Activated CD4-positive, alpha-beta memory T cell treated with anti-CD3 and anti-CD28 coated beads, Interleukin-2, amount 10 ng/mL, durations not matched to agents 7 days and 5 days (primary cell): ENCODE measurements around the gene MINDY4. TPM values are rescaled to one million over a fixed set of nuclear protein-coding genes. Genes with fewer than 3 reads are reported as not detected.
"Not testable (repeated sequence)": the region's sequence is repeated elsewhere in the genome, so short reads cannot be mapped to it uniquely, and the experiment has no call there.

Source experiments
- CTCF ChIA-PET: fragments of 350-600 bp; sonication (Branson Sonifier 250); formaldehyde crosslinking; loops from one replicate; lab custom pipeline; 2021; ENCODE audit warnings: antibody characterized with exemption, inconsistent platforms; lab: Charles Lee
- POLR2A ChIA-PET: fragments of 350-600 bp; sonication (Branson Sonifier 250); formaldehyde crosslinking; loops from one replicate; lab custom pipeline; 2021; ENCODE audit warnings: antibody characterized with exemption; lab: Charles Lee
- DNase-seq: peaks from one replicate; pipeline ENCODE4 v3.0.0-alpha.2; 2020
- H3K27ac Mint-ChIP-seq: one replicate; pipeline ENCODE4 v1.8.0; 2021; ENCODE audit warnings: mild to moderate bottlenecking, mixed read lengths
- H3K27me3 Mint-ChIP-seq: one replicate; pipeline ENCODE4 v1.8.0; 2021; ENCODE audit warnings: mixed read lengths
- H3K36me3 Mint-ChIP-seq: one replicate; pipeline ENCODE4 v1.8.0; 2021; ENCODE audit warnings: low read depth, mixed read lengths
- H3K4me1 Mint-ChIP-seq: one replicate; pipeline ENCODE4 v1.8.0; 2021; ENCODE audit warnings: mixed read lengths
- H3K4me3 Mint-ChIP-seq: one replicate; pipeline ENCODE4 v1.8.0; 2021; ENCODE audit warnings: mild to moderate bottlenecking, mixed read lengths
- H3K9me3 Mint-ChIP-seq: one replicate; pipeline ENCODE4 v1.8.0; 2021; ENCODE audit warnings: mixed read lengths
- total RNA-seq, 2 experiments: library from RNA; stranded (reverse); gene quantifications; one replicate each; pipeline ENCODE4 v1.2.3, GENCODE V29; 2021

Gene MINDY4
- total RNA-seq, 2 experiments from 2014 or later = 1.5 TPM

DNA sequence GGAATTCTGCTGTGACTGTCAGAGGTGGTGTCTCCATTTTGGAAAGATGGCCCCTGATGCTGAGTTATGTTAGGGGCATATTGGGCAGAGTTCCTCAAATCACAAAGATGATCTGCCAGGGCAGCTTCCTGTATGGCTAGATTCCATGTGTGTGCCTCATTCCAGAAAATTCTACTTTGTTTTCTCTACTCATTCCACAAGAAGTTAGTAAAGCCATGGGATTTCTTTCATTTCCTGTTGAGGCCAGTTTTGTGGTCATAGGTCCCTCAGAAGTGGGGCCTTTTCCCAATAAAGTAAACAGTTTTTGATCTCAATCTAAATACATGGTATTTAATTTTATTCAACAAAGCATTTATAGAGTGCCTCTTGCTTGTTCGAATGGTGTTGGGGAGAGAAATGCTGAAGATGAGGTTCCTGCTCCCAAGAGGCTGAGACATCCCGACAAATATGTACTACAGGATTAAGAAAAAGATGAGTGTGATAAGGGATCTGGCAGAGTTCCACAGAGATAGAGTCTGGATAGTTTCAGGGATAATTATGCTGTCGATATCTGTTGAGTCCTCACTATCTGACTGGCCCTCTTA is 33.0 kb downstream of the MINDY4 start:
- CTCF ChIA-PET = interaction anchor here (0.5 to 1.2 kb wide), 2 partner anchors 206 to 319 kb away, joined by 3 read pairs; no protein-coding TSS in a partner anchor
- POLR2A ChIA-PET = no interaction called here
- Mint-ChIP-seq H3K27me3 (no peaks in the 10 kb centered on the region), H3K9me3 (no peaks in the 10 kb centered on the region), H3K36me3 (no peaks in the 10 kb centered on the region), H3K27ac (no peak overlapping the region), H3K4me1 (peaks cover 8% of the 10 kb centered on the region), H3K4me3 (no peak overlapping the region)
- DNase-seq = no peak

DNA sequence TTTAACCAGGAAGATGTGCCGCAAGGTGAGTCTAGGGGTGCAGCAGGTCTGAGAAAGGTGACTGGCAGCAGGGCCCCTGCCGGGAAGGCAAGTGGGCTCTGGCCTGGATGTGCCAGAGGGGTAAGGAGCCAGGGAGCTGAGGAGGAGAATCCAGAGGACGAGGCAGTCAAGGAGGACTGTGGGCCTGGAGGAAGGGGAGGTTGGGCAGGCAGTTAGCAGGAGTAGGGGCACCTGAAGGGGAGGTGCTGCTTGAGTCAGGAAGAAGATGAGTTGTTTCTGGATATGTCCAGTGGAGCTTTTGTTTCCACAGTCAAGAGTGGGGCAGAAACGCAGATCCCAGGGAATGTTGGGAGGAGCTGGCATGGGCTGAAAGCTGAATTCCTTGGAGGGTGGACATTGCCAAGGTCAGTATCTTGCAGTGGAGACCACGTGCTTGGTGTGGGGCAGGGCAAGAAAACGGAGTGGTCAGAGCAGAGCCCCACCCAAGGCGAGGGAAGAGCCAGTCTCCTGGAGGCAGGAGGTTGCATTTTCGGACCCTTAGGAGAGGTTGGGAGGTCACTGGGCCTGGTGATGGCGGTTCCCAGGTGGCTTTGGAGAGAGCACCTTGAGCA is 34.0 kb downstream of the MINDY4 start:
- Mint-ChIP-seq H3K36me3 (no peaks in the 10 kb centered on the region), H3K27ac (no peak overlapping the region), H3K27me3 (no peaks in the 10 kb centered on the region), H3K4me1 (peaks cover 8% of the 10 kb centered on the region), H3K9me3 (no peaks in the 10 kb centered on the region), H3K4me3 (no peak overlapping the region)
- CTCF ChIA-PET = no interaction called here
- POLR2A ChIA-PET = no interaction called here
- no peak for DNase-seq

DNA sequence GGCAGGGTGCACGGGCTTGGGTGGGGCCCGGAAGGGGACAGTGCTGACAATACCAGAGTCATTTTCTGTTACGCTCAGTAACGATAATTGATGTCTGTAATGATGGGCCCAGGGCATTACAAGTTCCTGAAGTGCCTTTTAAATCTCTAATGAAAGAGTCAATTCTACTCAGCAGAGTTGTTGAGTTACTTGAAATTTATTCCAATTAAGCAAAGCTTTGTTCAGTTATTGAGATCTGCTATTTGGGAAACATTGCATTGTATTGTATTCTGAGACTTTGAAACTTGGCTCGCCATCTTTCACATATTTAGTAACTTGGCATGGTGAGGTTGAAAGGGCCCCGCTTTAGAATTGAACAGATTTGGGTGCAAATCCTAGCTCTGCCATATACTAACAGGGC is 34.7 kb downstream of the MINDY4 start:
- ChIA-PET CTCF (no interaction called here), POLR2A (no interaction called here)
- Mint-ChIP-seq H3K27ac (no peak overlapping the region), H3K9me3 (no peaks in the 10 kb centered on the region), H3K4me1 (peaks cover 4% of the 10 kb centered on the region), H3K4me3 (no peak overlapping the region), H3K27me3 (no peaks in the 10 kb centered on the region), H3K36me3 (no peaks in the 10 kb centered on the region)
- DNase-seq = no peak

DNA sequence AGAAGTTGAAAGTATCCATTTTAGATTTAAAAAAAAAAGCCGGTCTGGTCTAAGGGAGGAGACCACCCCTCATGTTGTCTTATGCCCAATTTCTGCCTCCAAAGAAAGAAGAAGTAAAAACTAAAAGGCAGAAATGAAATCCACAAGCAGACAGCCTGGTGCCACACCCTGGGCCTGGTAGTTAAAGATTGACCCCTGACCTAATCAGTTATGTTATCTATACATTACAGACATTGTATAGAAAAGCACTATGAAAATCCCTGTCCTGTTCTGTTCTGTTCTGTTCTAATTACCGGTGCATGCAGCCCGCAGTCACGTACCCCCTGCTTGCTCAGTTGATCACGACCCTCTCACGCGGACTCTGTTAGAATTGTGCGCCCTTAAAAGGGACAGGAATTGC is 36.3 kb downstream of the MINDY4 start:
- DNase-seq, POLR2A ChIA-PET, H3K9me3 Mint-ChIP-seq, H3K27me3 Mint-ChIP-seq, H3K36me3 Mint-ChIP-seq, H3K4me1 Mint-ChIP-seq, H3K4me3 Mint-ChIP-seq, H3K27ac Mint-ChIP-seq, CTCF ChIA-PET: not testable (repeated sequence)

DNA sequence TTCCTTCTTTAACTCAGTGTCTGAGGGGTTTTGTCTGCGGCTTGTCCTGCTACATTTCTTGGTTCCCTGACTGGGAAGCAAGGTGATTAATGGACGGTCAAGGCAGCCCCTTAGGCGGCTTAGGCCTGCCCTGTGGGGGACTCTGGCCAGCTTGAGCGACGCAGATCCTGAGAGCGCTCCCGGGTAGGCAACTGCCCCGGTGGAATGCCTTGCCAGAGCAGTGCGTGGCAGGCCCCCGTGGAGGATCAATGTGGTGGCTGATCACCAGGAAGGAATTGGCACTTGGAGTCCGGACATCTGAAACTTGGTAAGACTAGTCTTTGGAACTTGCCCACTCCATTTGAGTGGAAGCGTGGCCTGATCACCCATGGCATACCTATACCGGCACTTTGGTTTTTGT is 36.7 kb downstream of the MINDY4 start:
- H3K27ac Mint-ChIP-seq, H3K27me3 Mint-ChIP-seq, DNase-seq, POLR2A ChIA-PET, H3K9me3 Mint-ChIP-seq, H3K4me3 Mint-ChIP-seq, CTCF ChIA-PET, H3K36me3 Mint-ChIP-seq, H3K4me1 Mint-ChIP-seq: not testable (repeated sequence)

DNA sequence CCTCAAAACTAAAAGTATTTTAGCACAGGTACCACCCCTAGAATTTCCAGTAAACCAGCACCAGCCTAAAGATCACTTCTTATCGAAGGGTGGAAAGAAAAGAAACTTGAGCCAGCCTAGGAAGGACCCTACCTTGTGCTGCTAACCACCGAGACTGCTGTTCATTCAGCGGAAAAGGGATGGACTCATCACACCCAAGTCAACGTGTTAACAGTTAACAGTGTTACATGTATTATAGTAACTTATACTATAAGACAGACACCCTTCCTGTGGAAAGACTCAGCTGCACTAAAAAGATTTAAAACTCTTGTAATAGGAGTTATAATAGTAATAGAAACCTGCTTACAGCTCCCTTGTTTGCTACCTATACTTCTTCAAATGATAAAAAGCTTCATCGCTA is 39.8 kb downstream of the MINDY4 start:
- Mint-ChIP-seq H3K4me1 (no peaks in the 10 kb centered on the region), H3K27me3 (no peaks in the 10 kb centered on the region), H3K27ac (no peak overlapping the region), H3K9me3 (no peaks in the 10 kb centered on the region), H3K36me3 (no peaks in the 10 kb centered on the region), H3K4me3 (no peak overlapping the region)
- ChIA-PET CTCF (interaction anchor here (1.0 kb wide), 1 partner anchor 127 kb away, joined by 3 read pairs; no protein-coding TSS in a partner anchor), POLR2A (no interaction called here)
- no peak for DNase-seq

DNA sequence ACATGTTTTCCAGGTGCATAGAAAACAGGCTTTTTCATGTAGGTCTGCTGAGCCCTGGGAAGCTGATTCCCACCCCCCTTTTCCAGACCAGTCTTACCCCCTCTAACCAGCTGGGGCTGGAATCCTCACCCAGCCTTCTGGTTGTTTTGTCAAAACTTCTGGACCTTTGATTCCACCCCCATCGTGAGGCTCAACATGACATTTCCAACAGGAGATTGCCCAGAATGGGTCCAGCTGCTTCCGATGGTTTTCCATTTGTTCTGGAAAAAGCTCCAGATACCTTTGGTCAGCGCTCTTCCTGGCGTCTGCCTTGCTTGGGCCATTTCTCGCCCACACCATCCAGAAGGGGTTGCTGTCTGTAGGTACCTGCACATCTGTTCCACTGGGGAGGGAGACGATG is 41.5 kb downstream of the MINDY4 start:
- ChIA-PET CTCF (no interaction called here), POLR2A (no interaction called here)
- no peak for DNase-seq
- Mint-ChIP-seq H3K9me3 (no peaks in the 10 kb centered on the region), H3K4me1 (no peaks in the 10 kb centered on the region), H3K4me3 (no peak overlapping the region), H3K27ac (no peak overlapping the region), H3K36me3 (no peaks in the 10 kb centered on the region), H3K27me3 (no peaks in the 10 kb centered on the region)

DNA sequence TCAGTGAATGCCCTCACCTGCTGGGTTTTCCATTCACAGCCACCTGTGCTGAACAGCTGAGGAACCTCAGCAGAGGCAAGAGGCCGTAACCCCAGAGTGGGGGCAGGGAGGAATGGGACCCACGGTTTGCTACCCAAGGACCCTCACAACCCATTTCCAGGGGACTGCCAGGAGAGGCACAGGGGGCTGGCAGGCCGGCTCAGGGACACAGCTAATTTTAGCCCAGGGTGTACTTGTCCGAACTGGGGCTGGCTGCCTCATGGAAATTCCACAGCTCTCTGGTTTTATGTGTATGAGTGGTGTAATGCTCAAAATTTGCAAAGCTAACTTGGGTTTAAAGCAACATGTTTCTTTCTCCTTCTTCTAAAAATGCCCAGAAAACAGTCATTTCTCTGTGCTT is 42.2 kb downstream of the MINDY4 start:
- Mint-ChIP-seq H3K9me3 (no peaks in the 10 kb centered on the region), H3K4me3 (no peak overlapping the region), H3K27me3 (no peaks in the 10 kb centered on the region), H3K36me3 (no peaks in the 10 kb centered on the region), H3K27ac (no peak overlapping the region), H3K4me1 (no peaks in the 10 kb centered on the region)
- DNase-seq = no peak
- CTCF ChIA-PET = interaction anchor here (1.1 kb wide), 1 partner anchor 321 kb away, joined by 3 read pairs; no protein-coding TSS in a partner anchor
- POLR2A ChIA-PET = no interaction called here

DNA sequence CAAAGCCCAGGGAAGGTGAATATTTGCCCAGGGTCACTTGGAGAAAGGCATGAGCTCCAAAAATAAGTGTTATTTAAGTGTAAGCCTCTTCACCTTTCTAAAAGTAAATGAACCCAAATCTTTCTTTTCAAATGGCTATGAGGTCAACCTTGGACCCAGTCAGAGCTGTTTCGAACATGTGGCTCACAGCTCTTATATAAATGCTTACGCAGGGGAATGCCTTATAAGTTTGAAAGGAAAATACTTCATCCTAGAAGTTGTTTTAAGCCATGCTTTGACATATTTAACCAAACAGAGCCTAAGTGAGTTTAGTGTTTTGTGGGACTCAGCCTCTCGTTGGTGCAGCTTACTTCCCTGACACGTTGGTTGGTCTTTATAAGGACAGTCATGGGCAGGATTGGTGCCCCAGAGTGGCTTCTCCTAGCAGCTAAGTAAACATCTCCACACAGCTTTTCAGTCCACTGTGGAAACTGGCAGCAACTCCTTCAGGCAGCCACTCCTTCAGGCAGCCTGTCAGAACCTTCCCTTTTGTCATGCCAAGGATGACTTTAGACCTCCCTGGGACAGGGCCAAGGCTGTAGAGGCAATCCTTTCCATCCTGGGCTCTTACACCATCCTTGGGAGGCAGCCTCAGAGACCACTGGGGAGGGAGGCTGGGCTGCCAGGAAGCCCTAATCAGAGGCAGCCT is 43.6 kb downstream of the MINDY4 start:
- H3K4me1 Mint-ChIP-seq = no peaks in the 10 kb centered on the region
- CTCF ChIA-PET = interaction anchor here (1.1 kb wide), 1 partner anchor 320 kb away, joined by 3 read pairs; no protein-coding TSS in a partner anchor

DNA sequence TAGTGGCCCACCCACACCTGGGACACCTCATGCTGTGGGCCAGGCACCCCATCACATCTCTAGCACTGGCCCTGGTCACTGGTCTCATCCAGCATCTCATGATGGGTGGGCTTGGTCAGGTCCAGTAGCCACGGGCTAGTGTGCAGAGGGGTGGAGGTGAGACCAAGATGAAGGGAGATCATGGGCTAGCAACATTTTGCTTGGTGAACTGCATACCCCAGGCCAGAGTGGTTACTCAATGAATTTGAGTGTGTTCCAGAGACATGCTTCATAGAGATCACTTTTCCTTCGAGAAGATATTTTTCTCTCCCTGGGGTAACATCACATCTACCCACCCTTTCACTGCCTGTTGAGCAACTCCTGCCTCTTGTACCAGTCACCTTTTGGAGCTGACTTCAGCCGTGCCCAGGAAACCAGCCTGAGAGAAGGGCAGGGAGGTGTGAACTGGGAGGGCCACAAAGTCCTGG is 44.2 kb downstream of the MINDY4 start:
- H3K4me3 Mint-ChIP-seq = no peak overlapping the region
- CTCF ChIA-PET = no interaction called here

More for the DNA sequence above, 43.6 kb downstream of the MINDY4 start:
- no peak overlapping the region for H3K27ac Mint-ChIP-seq
- H3K9me3 Mint-ChIP-seq = no peaks in the 10 kb centered on the region
- POLR2A ChIA-PET = no interaction called here
- no peak overlapping the region for H3K4me3 Mint-ChIP-seq
- H3K36me3 Mint-ChIP-seq = no peaks in the 10 kb centered on the region
- H3K27me3 Mint-ChIP-seq = no peaks in the 10 kb centered on the region
- no peak for DNase-seq

DNA sequence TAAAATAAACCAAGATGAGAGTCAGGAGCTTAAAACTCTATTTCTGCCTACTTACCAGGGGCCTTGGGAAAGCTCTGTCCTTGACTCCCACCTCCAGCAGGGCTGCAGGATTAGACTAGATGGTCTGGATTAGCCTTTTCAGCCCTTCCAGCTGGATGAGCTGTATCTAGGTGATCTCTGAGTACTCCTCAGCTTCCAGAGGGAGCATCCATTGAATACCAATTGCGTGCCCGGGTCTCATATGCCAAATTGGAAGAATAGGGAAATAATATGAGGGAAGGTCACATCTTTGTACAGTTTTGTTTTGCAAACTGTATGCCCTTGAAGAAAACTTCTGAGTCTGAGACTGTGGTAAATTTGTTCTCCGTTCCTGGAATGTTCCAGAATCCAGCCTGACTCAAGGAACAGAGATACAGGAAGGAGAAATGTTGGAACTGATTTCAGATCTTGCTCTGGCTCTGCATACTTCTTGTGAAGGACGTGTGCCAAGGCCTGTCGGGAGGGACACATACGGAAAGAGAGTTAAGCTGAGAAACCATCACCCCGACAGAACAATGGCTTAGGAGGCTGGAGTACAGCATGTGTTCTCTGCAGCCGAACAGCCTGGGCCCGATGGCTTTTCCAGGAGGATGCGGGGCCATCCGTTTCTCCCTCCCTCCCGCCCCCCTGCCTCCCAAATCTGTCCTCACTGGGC is 44.9 kb downstream of the MINDY4 start:
- DNase-seq = no peak
- Mint-ChIP-seq H3K27ac (no peak overlapping the region), H3K36me3 (no peaks in the 10 kb centered on the region), H3K27me3 (no peaks in the 10 kb centered on the region), H3K4me1 (no peaks in the 10 kb centered on the region), H3K4me3 (no peak overlapping the region), H3K9me3 (no peaks in the 10 kb centered on the region)
- CTCF ChIA-PET = interaction anchor here (1.1 kb wide), 1 partner anchor 76 kb away, joined by 3 read pairs; no protein-coding TSS in a partner anchor
- POLR2A ChIA-PET = no interaction called here

More for the DNA sequence above, 44.2 kb downstream of the MINDY4 start:
- POLR2A ChIA-PET = no interaction called here
- H3K27me3 Mint-ChIP-seq = no peaks in the 10 kb centered on the region
- DNase-seq = no peak
- no peaks in the 10 kb centered on the region for H3K9me3 Mint-ChIP-seq
- H3K27ac Mint-ChIP-seq = no peak overlapping the region
- H3K36me3 Mint-ChIP-seq = no peaks in the 10 kb centered on the region
- no peaks in the 10 kb centered on the region for H3K4me1 Mint-ChIP-seq

DNA sequence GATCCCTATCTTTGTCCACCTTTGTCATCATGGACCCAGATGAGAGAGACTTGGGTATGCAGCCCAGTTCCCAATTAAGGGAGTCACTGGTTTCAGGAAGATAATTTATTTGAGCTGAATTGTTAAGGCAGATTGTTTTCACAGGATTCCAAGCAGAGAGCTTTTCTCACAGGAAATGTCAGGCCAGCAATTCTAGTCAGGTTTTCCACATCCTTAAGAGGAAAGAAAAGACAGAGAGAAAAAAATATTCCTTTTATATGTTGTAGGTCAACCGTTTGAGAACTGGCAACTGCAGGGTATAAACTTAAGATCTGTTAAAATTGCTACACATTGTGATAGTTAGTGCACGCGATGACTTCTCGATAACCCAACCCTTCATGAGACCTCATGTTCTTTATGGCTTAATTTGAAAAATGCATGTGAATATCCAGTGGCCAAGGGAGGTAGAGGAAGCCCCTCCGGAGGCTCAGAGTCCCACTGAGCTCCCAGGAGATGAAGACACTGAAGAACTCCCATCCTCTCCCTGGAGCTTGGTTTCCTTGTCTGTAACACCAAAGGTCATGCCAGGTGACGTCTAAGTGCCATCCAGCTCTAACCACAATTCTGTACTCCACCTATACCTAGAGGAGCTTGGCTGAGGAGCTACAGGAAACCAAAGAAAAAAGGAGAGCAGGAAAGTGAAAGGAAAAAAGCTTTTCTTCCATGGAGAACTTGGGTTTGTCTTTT is 45.6 kb downstream of the MINDY4 start:
- Mint-ChIP-seq H3K4me1 (no peaks in the 10 kb centered on the region), H3K4me3 (no peak overlapping the region), H3K27ac (no peak overlapping the region), H3K9me3 (no peaks in the 10 kb centered on the region), H3K27me3 (no peaks in the 10 kb centered on the region), H3K36me3 (no peaks in the 10 kb centered on the region)
- ChIA-PET POLR2A (no interaction called here), CTCF (interaction anchor here (0.9 to 1.1 kb wide), 2 partner anchors 77 to 167 kb away, joined by 3 to 5 read pairs; no protein-coding TSS in a partner anchor)
- no peak for DNase-seq
